LNCaP clone FGC (cell line): ENCODE results near the gene PHF24.
"Not testable (repeated sequence)": the region's sequence is repeated elsewhere in the genome, so short reads cannot be mapped to it uniquely, and the experiment has no call there.

Experiments
- DNase-seq: peaks from one replicate; pipeline ENCODE4 v3.0.0-alpha.2; 2011; ENCODE audit warnings: low read depth
- H3K4me3 ChIP-seq: 2 replicates; pipeline ENCODE4 v1.5.1; 2011; ENCODE audit warnings: mild to moderate bottlenecking, low read depth, low read length, control low read depth
- CTCF ChIP-seq: IDR thresholded peaks from 2 replicates; pipeline ENCODE4 v1.5.1; 2012; ENCODE audit warnings: mild to moderate bottlenecking; ENCODE audit not compliant: control insufficient read depth, insufficient read depth; ENCODE audit errors: extremely low read depth

PHF24 gene

GRCh38 chr9:34957492-34958410, at the start of gene PHF24:
Gene PHF24, plus strand, starts transcription at chr9:34958285. Its CDS starts 13,014 bp downstream, at chr9:34971299.
- peak; percentile 24; the same call in 1 of the 2 replicates for TF ChIP-seq CTCF
- no peak for DNase-seq
- peak within 1 kb of the TSS; percentile 31; the same call in 1 of the 2 replicates for H3K4me3 ChIP-seq

GRCh38 chr9:34927061-34927460, 31.0 kb upstream of the PHF24 start:
- no peak for DNase-seq
- no peak for TF ChIP-seq CTCF
- H3K4me3 ChIP-seq = no peak overlapping the region

GRCh38 chr9:34928921-34929320, 29.2 kb upstream of the PHF24 start:
- H3K4me3 ChIP-seq = no peak overlapping the region
- no peak for TF ChIP-seq CTCF
- DNase-seq = no peak

- TF ChIP-seq CTCF = peak; percentile 76
- no peak for DNase-seq
- no peak overlapping the region for H3K4me3 ChIP-seq
Observed at GRCh38 chr9:34929506-34930102, 28.5 kb upstream of the PHF24 start.

- DNase-seq = not testable (repeated sequence)
Observed at GRCh38 chr9:34939989-34940388, 18.1 kb upstream of the PHF24 start.

GRCh38 chr9:34948451-34948850, 9.6 kb upstream of the PHF24 start:
- no peak for TF ChIP-seq CTCF
- no peak for DNase-seq
- no peak overlapping the region for H3K4me3 ChIP-seq

More at GRCh38 chr9:34939989-34940388, 18.1 kb upstream of the PHF24 start:
- H3K4me3 ChIP-seq = not testable (repeated sequence)

- no peak for DNase-seq
- no peak for TF ChIP-seq CTCF
Observed at GRCh38 chr9:34954225-34954624, 3.9 kb upstream of the PHF24 start.

GRCh38 chr9:34956066-34956465, 2.0 kb upstream of the PHF24 start:
- DNase-seq, H3K4me3 ChIP-seq: not testable (repeated sequence)

More at GRCh38 chr9:34954225-34954624, 3.9 kb upstream of the PHF24 start:
- no peak overlapping the region for H3K4me3 ChIP-seq
